ENCODE data around the gene PLCH1. TPM values are rescaled to one million over a fixed set of nuclear protein-coding genes. Genes with fewer than 3 reads are reported as not detected.

The PLCH1 gene
- total RNA-seq, 2 experiments from 2014 or later: 0.06 TPM; not detected in 1

DNA sequence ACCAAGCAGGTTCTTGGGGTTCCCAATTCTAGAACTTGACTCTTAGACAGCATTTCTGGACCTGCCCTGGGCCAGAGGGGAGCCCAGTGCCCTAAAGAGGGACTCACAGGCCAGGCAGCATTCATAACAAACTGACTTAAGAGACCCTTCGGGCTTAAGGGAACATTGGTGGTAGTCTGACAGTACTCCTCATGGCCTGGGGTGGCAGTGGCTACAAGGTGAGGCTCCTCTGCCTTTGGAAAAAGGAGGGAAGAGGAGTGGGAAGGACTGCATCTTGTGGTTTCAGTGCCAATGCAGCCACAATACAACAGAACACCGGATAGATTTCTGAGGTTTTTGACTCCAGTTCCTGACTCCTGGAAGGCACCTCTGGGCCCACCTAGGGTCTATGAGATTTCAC, 279.2 kb downstream of the PLCH1 start:
- Histone ChIP-seq H3K4me1 (ENCODE audit: insufficient read depth, low read length, poor library complexity, severe bottlenecking) (no peaks in the 10 kb centered on the region), H4K20me1 (ENCODE audit: insufficient read depth, low read length) (no peaks in the 10 kb centered on the region), H2AFZ (ENCODE audit: low read length) (no peak overlapping the region), H3K4me2 (ENCODE audit: low read length) (no peak overlapping the region), H3K9me2 (ENCODE audit: insufficient read depth, low read length) (no peaks in the 10 kb centered on the region), H3K36me3 (ENCODE audit: insufficient read depth, low read length) (no peaks in the 10 kb centered on the region), H3K4me3 (ENCODE audit: low read depth, low read length, poor library complexity, severe bottlenecking) (no peak overlapping the region), H3K9me3 (ENCODE audit: low read length) (no peaks in the 10 kb centered on the region), H3K79me2 (ENCODE audit: insufficient read depth, low read depth, low read length) (no peaks in the 10 kb centered on the region), H3K27ac (ENCODE audit: low read depth, low read length, poor library complexity, severe bottlenecking) (no peak overlapping the region)
- ChIA-PET CTCF (ENCODE audit: unreplicated experiment) (no interaction called here), POLR2A (interaction anchor here (0.6 kb wide), 1 partner anchor 54 kb away, joined by 4 read pairs; no protein-coding TSS in a partner anchor)
- no peak for DNase-seq (ENCODE audit: low spot score)
- intact Hi-C loops (cut with micrococcal nuclease; ENCODE audit: unreplicated experiment): no loop called here
- no TSS peak for BruUV-seq (replicated peaks)
- TF ChIP-seq, protein P1, sequence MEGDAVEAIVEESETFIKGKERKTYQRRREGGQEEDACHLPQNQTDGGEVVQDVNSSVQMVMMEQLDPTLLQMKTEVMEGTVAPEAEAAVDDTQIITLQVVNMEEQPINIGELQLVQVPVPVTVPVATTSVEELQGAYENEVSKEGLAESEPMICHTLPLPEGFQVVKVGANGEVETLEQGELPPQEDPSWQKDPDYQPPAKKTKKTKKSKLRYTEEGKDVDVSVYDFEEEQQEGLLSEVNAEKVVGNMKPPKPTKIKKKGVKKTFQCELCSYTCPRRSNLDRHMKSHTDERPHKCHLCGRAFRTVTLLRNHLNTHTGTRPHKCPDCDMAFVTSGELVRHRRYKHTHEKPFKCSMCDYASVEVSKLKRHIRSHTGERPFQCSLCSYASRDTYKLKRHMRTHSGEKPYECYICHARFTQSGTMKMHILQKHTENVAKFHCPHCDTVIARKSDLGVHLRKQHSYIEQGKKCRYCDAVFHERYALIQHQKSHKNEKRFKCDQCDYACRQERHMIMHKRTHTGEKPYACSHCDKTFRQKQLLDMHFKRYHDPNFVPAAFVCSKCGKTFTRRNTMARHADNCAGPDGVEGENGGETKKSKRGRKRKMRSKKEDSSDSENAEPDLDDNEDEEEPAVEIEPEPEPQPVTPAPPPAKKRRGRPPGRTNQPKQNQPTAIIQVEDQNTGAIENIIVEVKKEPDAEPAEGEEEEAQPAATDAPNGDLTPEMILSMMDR (conservative IDR thresholded peaks at IDR 0.05; ENCODE audit: low read length): no peak
- no peak for TF ChIP-seq EZH2phosphoT487 (IDR thresholded peaks at IDR 0.05; ENCODE audit: borderline replicate concordance, low read depth, low read length)

DNA sequence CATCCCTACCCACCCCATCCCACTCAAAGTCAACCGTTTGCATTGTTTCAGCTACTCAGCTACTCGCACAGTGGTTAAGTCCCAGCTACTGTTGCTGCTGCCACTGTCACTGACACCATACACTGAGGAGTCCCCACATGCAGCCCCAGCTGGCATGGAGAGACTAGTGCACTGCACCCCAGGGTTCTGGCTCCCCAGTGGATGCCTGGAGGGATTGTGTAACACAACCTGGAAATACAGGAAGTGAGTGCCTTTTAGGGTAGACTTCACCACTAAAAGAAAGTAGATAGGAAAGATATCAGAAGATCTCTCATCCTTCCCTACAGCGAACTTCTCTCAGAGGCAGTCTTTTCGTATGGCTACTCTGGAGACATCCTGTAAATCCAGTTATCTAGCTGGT, 282.2 kb downstream of the PLCH1 start:
- no peaks in the 10 kb centered on the region for H4K20me1 ChIP-seq (ENCODE audit: insufficient read depth, low read length)
- H3K4me1 ChIP-seq (ENCODE audit: insufficient read depth, low read length, poor library complexity, severe bottlenecking): no peaks in the 10 kb centered on the region
- no peaks in the 10 kb centered on the region for H3K79me2 ChIP-seq (ENCODE audit: insufficient read depth, low read depth, low read length)
- intact Hi-C loops (cut with micrococcal nuclease; ENCODE audit: unreplicated experiment): no loop called here
- CTCF ChIA-PET (ENCODE audit: unreplicated experiment): no interaction called here
- H3K36me3 ChIP-seq (ENCODE audit: insufficient read depth, low read length): no peaks in the 10 kb centered on the region
- no peak overlapping the region for H3K27ac ChIP-seq (ENCODE audit: low read depth, low read length, poor library complexity, severe bottlenecking)
- no peak overlapping the region for H3K4me2 ChIP-seq (ENCODE audit: low read length)
- H3K9me2 ChIP-seq (ENCODE audit: insufficient read depth, low read length): no peaks in the 10 kb centered on the region
- no peaks in the 10 kb centered on the region for H3K9me3 ChIP-seq (ENCODE audit: low read length)
- TF ChIP-seq EZH2phosphoT487 (IDR thresholded peaks at IDR 0.05; ENCODE audit: borderline replicate concordance, low read depth, low read length): no peak
- TF ChIP-seq, protein P1 (conservative IDR thresholded peaks at IDR 0.05; ENCODE audit: low read length): no peak
- no peak overlapping the region for H3K4me3 ChIP-seq (ENCODE audit: low read depth, low read length, poor library complexity, severe bottlenecking)
- no peak for DNase-seq (ENCODE audit: low spot score)
- no peak overlapping the region for H2AFZ ChIP-seq (ENCODE audit: low read length)
- BruUV-seq (replicated peaks): no TSS peak
- POLR2A ChIA-PET: interaction anchor here (0.7 kb wide), 1 partner anchor 797 kb away, joined by 3 read pairs; no protein-coding TSS in a partner anchor

DNA sequence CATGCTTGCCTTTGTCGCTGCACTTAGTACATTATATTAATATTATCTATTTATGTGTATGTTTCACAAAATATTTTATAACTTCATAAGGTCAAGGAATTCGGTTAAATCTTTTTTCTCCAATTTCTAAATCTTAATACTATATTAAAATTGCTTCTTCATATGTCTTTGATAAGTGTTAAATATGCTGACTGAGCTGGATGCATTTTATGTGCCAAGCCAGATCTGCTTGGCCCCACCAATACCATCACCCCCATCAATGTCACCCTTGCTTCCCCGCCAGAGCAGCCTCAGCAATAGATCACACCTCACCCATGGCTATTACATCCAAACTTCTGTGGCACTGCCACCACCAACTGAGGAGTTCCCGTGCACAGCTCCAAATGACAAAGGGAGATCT, 287.3 kb downstream of the PLCH1 start:
- Histone ChIP-seq H3K9me3 (ENCODE audit: low read length) (no peaks in the 10 kb centered on the region), H2AFZ (ENCODE audit: low read length) (no peak overlapping the region), H3K36me3 (ENCODE audit: insufficient read depth, low read length) (no peaks in the 10 kb centered on the region), H3K27ac (ENCODE audit: low read depth, low read length, poor library complexity, severe bottlenecking) (no peak overlapping the region), H3K4me1 (ENCODE audit: insufficient read depth, low read length, poor library complexity, severe bottlenecking) (no peaks in the 10 kb centered on the region), H3K4me2 (ENCODE audit: low read length) (no peak overlapping the region), H4K20me1 (ENCODE audit: insufficient read depth, low read length) (no peaks in the 10 kb centered on the region), H3K4me3 (ENCODE audit: low read depth, low read length, poor library complexity, severe bottlenecking) (no peak overlapping the region), H3K79me2 (ENCODE audit: insufficient read depth, low read depth, low read length) (no peaks in the 10 kb centered on the region), H3K9me2 (ENCODE audit: insufficient read depth, low read length) (no peaks in the 10 kb centered on the region)
- ChIA-PET POLR2A (interaction anchor here (0.9 kb wide), 1 partner anchor 80 kb away, joined by 3 read pairs; no protein-coding TSS in a partner anchor), CTCF (ENCODE audit: unreplicated experiment) (no interaction called here)
- no TSS peak for BruUV-seq (replicated peaks)
- TF ChIP-seq, protein P1 (conservative IDR thresholded peaks at IDR 0.05; ENCODE audit: low read length): no peak
- TF ChIP-seq EZH2phosphoT487 (IDR thresholded peaks at IDR 0.05; ENCODE audit: borderline replicate concordance, low read depth, low read length): no peak
- DNase-seq (ENCODE audit: low spot score): no peak
- intact Hi-C loops (cut with micrococcal nuclease; ENCODE audit: unreplicated experiment): no loop called here

Data from OCI-LY7 (cell line).